Measurements from ENCODE around the gene GLA.

GLA gene

GRCh38 chrX:101407748-101408531, at the start of gene GLA, which contains the start of gene HNRNPH2:
TSS of gene GLA (minus strand) at chrX:101407925. CDS start at chrX:101407903, 22 bp downstream.
TSS of gene HNRNPH2 (plus strand) at chrX:101408222. CDS start at chrX:101411989, 3,767 bp downstream.
- DNase-seq (ENCODE audit: low spot score): peak; percentile 91

DNA sequence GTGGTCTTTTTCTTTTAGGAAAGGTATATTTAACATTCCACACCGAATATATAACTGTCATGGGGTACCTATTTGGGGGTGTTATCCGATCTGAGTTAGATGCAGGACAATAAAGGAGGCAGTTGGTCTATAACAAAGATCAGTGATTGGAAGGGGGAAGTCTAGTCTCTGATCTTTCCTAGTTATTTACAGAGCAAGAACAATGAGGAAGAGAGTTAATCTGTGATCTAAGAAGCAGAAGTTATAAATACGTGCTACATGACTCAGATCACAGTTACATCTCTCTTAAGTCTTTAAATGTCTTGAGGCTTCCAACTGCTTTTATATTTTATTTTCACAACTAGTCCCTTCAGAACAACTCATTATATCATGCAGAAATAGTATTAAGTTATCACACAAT, 44.3 kb upstream of the GLA start:
- DNase-seq (ENCODE audit: low spot score): no peak

GRCh38 chrX:101450961-101451360, 43.2 kb upstream of the GLA start:
- no peak for DNase-seq (ENCODE audit: low spot score)

GRCh38 chrX:101450085-101450484, 42.4 kb upstream of the GLA start:
- DNase-seq (ENCODE audit: low spot score): no peak

- no peak for DNase-seq (ENCODE audit: low spot score)
These were observed 41.6 kb upstream of the GLA start for GRCh38 chrX:101449279-101449678.

DNA sequence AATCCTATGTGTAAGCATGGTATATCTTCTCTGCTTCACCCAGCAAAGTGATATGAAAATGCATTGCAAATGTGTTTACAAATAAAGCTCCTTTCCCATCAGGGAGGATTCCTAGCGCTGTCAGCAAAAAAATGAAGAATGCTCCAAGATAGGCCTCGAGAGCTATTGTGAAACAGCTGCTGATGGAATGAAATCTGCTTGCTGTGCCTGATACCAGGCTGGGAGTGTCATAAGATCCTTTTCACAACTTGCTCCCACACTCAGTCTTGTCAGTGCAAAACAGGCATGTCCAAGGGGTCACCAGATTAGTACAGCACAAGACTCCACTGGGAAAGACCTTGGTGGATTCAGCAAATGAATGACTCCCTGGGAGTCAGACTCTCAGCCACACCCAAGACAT, 34.4 kb upstream of the GLA start:
- no peak for DNase-seq (ENCODE audit: low spot score)

DNA sequence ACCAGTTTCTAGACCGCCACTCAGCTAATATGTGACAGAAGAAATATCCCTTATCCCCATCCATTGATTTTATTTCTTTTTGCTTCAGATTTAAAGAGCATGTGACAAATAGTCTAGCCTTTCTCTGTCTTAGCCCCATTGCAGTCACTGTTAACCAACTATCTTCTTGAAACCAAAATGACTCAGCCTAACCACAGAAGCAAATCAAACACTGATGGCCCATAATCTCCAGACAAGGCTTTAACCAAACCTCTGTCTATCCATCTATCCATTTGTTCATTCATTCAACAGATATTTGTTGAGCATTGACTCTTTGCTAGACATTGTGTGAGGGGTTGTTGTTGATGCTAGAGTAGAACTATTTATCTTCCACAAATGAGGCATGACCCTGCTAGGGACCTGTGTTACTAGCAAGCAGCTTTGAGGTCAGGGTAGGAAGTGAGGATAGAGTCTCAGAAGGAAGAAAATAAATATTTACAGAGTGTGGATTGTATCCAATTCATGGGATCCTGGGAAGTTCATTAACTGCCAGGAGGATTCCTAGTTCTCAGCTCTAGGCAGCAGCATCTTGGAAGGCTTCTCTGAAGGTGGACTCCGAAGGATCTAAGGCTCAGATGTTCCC, 22.8 kb upstream of the GLA start:
- no peak for DNase-seq (ENCODE audit: low spot score)

GRCh38 chrX:101429934-101430333, 22.2 kb upstream of the GLA start:
- no peak for DNase-seq (ENCODE audit: low spot score)

DNA sequence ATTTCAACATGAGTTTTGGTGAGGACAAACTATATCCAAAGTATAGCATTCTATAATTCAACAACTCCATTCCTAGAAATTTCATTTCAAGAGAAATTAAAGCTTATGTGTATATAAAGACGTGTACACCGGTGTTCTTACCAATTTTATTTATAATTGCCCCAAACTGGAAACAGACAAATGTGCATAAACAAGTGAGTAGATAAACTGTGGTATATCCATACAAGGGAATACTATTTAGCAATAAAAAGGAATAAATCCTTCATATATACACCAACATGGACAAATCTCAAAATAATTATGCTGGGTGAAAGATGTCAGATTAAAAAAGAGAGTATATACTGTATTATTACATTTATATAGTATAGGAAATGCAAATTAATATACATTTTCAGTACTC, 20.2 kb upstream of the GLA start:
- no peak for DNase-seq (ENCODE audit: low spot score)

DNA sequence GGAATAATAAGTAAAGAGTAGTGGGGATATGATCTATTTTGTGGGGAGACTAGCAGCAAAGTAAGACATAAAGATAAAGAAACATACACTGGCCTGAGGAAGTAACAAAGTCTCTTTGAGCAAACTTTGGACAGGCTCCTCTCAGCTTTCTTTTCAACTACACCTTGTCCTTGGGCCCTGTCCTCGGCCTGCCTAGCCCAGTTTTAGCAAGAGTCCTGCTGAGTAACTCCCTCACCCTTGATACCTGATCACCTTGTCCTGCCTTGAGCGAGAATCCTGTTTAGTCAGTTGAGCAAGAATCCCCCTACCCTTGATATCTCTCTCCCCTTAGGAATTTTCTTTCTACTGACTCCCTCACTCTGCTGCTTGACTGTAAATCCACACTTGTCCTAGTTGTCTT, 11.8 kb upstream of the GLA start:
- DNase-seq (ENCODE audit: low spot score): no peak

- DNase-seq (ENCODE audit: low spot score): peak; percentile 11
These were observed 10.5 kb upstream of the GLA start for GRCh38 chrX:101417981-101418841.

- no peak for DNase-seq (ENCODE audit: low spot score)
These were observed 9.5 kb upstream of the GLA start for GRCh38 chrX:101417190-101417589.

DNA sequence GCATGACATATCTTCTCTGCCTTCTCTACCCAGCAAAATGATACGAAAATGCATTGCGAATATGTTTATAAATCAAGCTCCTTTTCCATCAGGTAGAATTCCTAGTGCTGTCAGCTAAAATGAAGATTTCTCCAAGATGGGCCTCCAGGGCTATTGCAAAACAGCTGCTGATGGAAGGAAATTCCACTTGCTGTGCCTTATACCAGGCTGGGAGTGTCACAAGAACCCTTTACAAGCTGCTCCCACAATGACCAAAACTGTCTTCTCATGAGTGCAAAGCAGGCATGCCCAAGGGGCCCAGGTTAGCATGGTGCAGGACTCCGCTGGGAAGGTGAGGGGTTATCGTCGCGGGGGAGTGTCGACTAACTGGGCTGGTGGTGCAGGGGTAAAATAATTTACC, 9.0 kb upstream of the GLA start:
- no peak for DNase-seq (ENCODE audit: low spot score)

DNA sequence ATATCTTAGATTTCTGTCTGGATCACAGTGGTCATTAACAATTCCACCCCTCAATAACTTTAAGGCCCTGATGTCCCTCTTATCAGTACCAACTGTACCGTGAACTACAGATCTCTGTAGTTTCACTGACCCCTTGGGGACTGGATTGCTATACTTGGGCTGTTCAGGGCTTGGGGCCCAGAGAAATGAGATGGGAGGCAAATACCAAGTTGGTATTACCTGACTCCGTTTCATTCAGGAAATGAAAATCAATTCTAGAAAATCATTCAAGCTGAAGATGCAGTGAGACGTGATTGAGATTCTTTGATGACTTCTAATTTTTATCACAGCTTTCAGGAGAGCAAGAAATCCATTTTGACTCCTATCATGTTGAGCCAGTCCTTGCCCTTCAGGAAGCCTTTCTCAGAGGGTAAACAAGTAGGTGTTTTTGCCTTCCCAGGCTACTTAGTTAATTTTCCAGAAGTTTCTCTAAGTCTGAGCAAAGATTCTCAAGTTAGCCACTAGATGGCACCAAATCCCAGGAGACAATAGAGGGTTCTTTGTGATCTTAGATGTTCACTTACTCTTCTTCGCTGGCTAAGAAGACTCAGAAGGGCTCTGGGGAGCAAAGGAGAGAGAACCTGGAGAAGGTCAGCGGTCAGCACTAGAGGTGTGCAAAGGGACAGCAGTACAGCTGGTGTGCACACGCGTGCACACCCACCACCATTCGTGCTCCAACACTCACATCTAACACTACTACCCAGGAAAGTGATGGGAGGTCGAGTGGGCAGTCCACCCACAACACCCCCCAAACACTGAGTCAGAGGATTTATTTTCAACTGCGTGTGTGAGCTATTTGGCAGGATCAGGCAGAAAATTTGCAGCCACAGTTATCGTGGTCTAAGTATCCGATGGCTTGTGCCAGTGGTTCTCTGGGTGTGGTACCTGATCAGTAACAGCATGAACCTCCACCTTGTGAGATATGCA, 7.7 kb upstream of the GLA start:
- DNase-seq (ENCODE audit: low spot score): peak; percentile 68

- no peak for DNase-seq (ENCODE audit: low spot score)
These were observed 4.3 kb upstream of the GLA start for GRCh38 chrX:101411984-101412383.

- DNase-seq (ENCODE audit: low spot score): no peak
These were observed 2.7 kb upstream of the GLA start for GRCh38 chrX:101410461-101410860.

DNA sequence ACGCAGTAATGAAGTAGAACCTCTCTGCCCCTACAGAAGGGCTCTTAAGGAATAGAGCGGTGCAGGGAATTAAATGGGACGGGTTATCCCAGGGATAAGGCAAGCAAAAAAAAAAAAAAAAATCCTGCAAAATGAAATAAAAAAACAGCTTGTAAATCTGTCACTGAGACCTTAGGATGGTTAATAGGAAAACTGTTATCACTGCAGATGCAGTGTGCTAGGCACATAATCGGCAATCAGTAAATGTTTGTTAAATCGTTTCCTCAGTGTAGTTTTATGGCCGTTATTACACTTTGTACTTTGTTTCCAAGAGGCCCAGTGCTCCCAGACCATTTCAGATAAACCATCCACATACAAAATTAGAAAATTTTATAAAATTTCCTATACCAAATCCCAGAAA, 1.3 kb upstream of the GLA start:
- DNase-seq (ENCODE audit: low spot score): no peak

DNA sequence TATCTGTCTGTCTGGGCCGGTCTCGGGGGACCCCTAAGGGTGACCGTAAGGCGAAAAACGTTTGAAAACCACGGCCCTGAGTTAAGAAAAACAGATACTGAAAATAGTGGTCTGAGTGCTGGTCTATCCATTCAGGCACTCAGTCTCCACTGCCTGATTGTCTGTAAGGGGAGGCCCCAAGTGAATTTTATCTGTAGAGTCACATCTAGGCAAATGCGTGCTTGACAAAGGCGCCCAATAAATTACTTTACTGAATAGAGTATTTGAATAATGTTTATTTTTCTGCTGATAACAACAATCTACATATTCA, 762 bp upstream of the GLA start:
- no peak for DNase-seq (ENCODE audit: low spot score)

- DNase-seq (ENCODE audit: low spot score): no peak
These were observed 468 bp downstream of the GLA start for GRCh38 chrX:101407167-101407747.

DNA sequence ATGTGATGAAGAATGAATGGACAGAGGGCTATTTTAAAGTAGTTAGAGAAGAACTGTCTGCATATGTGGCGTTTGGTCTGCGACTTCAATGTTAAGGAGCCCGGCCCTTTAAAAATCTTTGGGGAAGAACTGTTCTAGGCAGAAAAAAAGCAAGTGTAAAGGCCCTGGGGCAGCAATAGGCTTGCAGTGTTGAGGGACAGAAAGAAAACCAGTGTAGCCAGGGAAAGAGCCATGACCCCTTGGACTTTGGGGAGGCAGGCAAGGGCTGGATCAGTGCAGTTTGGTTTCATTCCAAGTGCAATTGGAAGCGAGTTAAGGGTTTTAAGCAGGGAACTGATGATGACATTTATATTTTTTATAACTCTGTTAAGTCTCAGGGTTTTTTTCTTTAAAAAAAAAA, 7.9 kb downstream of the GLA start:
- DNase-seq (ENCODE audit: low spot score): no peak

GRCh38 chrX:101398694-101399093, 9.0 kb downstream of the GLA start:
- DNase-seq (ENCODE audit: low spot score): no peak

Data from CD4-positive, alpha-beta T cell treated with Interleukin-6 at 100 ng/mL for 8 hours (primary cell).